Stimulated activated CD4-positive, alpha-beta T cell treated with anti-CD3 and anti-CD28 coated beads, Interleukin-15, amount 100 ng/mL, for 1 hour (primary cell): ENCODE results near the gene MICOS13.

ENCODE experiments used
- DNase-seq, 2 donors: peaks; one replicate each; pipeline ENCODE4 v3.0.0-alpha.2; 2020; ENCODE audit warnings: low read depth in 1 of 2, low spot score in 1 of 2

Gene MICOS13

DNA sequence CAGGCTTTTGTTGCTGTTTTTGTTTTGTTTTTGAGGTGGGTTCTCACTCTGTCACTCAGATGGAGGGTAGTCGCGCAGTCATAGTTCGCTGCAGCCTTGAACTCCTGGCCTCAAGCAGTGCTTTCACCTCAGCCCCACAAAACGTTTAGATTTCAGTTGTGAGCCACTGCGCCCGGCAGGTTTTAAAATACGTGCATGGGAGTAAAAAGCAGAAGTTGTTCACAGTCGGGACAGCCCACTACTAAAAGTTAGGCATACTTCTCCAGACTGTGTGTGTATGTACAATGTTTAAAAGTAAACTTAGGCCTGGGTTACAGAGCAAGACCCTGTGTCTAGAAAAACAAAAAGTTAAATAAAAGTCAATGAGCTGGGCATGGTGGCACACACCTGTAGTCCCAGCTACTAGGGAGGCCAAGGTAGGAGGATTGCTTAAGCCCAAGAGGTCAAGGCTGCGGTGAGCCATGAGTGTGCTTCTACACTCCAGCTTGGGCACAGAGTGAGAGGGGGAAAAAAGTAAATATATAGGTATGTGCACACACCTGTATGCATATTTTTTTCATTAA lies 51.3 kb downstream of the MICOS13 start:
- no peak for DNase-seq

GRCh38 chr19:5628461-5628860 lies 51.9 kb downstream of the MICOS13 start:
- DNase-seq: no peak
